ENCODE data around the gene STXBP3.

STXBP3 gene

GRCh38 chr1:108848806-108849205 is 102.3 kb downstream of the STXBP3 start:
- no peak overlapping the region for H3K4me3 ChIP-seq (ENCODE audit: low read depth, low read length)
- TF ChIP-seq CTCF (IDR thresholded peaks at IDR 0.05; ENCODE audit: insufficient read depth, low read depth, low read length, missing control alignments), result no peak
- DNase-seq (ENCODE audit: low read depth), result no peak

GRCh38 chr1:108850929-108851328 is 104.5 kb downstream of the STXBP3 start:
- no peak for DNase-seq (ENCODE audit: low read depth)
- TF ChIP-seq CTCF (IDR thresholded peaks at IDR 0.05; ENCODE audit: insufficient read depth, low read depth, low read length, missing control alignments), result no peak
- no peak overlapping the region for H3K4me3 ChIP-seq (ENCODE audit: low read depth, low read length)

GRCh38 chr1:108851567-108851966 is 105.1 kb downstream of the STXBP3 start:
- no peak overlapping the region for H3K4me3 ChIP-seq (ENCODE audit: low read depth, low read length)
- DNase-seq (ENCODE audit: low read depth), result no peak
- no peak for TF ChIP-seq CTCF (IDR thresholded peaks at IDR 0.05; ENCODE audit: insufficient read depth, low read depth, low read length, missing control alignments)

- no peak for DNase-seq (ENCODE audit: low read depth)
- no peak for TF ChIP-seq CTCF (IDR thresholded peaks at IDR 0.05; ENCODE audit: insufficient read depth, low read depth, low read length, missing control alignments)
- H3K4me3 ChIP-seq (ENCODE audit: low read depth, low read length), result no peak overlapping the region
These were observed 105.9 kb downstream of the STXBP3 start for GRCh38 chr1:108852221-108852975.

- no peak overlapping the region for H3K4me3 ChIP-seq (ENCODE audit: low read depth, low read length)
- DNase-seq (ENCODE audit: low read depth), result no peak
- TF ChIP-seq CTCF (IDR thresholded peaks at IDR 0.05; ENCODE audit: insufficient read depth, low read depth, low read length, missing control alignments), result no peak
These were observed 107.9 kb downstream of the STXBP3 start for GRCh38 chr1:108854221-108855019.

GRCh38 chr1:108856994-108857393 is 110.5 kb downstream of the STXBP3 start, which contains the start of gene AKNAD1:
TSS of gene AKNAD1 (minus strand) at chr1:108857094. CDS start at chr1:108852664, 4,430 bp downstream.
- TF ChIP-seq CTCF (IDR thresholded peaks at IDR 0.05; ENCODE audit: insufficient read depth, low read depth, low read length, missing control alignments), result no peak
- no peak for DNase-seq (ENCODE audit: low read depth)
- no peak within 1 kb of the TSS for H3K4me3 ChIP-seq (ENCODE audit: low read depth, low read length)
